Prostate gland (tissue), 2 donors: Measurements from ENCODE around the gene FYB2. TPM values are rescaled to one million over a fixed set of nuclear protein-coding genes. Genes with fewer than 3 reads are reported as not detected.

Experiments used
- DNase-seq: peaks from one replicate; pipeline ENCODE4 v3.0.0-alpha.2; 2019; ENCODE audit warnings: low spot score
- H3K27ac ChIP-seq, 2 donors: fragments of 200-600 bp; sonication (generic); 2 replicates each; pipeline ENCODE4 v1.5.1; 2017 to 2019
- H3K27me3 ChIP-seq: fragments of 200-600 bp; sonication (generic); replicated peaks from 2 replicates; pipeline ENCODE4 v1.5.1; 2019; ENCODE audit not compliant: insufficient read depth
- H3K36me3 ChIP-seq, 2 donors: fragments of 200-600 bp; sonication (generic); 1 replicate in 1 of 2; 2 replicates in 1 of 2; pipeline versions ENCODE4 v1.5.1 to v1.8.1; 2017 to 2019
- H3K4me1 ChIP-seq: fragments of 200-600 bp; sonication (generic); replicated peaks from 2 replicates; pipeline ENCODE4 v1.5.1; 2019
- H3K4me3 ChIP-seq, 2 donors: fragments of 200-600 bp; sonication (generic); 2 replicates each; pipeline ENCODE4 v1.5.1; 2017 to 2019
- H3K9me3 ChIP-seq: fragments of 200-600 bp; sonication (generic); 2 replicates; pipeline ENCODE4 v1.5.1; 2017
- CTCF ChIP-seq, 4 experiments: fragments of 200-600 bp in 2 of 4; fragments of 450-650 bp in 2 of 4; sonication (generic) in 2 of 4; IDR thresholded peaks; 1 replicate in 3 of 4; 2 replicates in 1 of 4; pipeline ENCODE4 v1.5.1; 2016 to 2019; ENCODE audit warnings: antibody characterized with exemption in 4 of 4, mild to moderate bottlenecking in 2 of 4, moderate library complexity in 2 of 4
- POLR2A ChIP-seq: fragments of 450-650 bp; IDR thresholded peaks from one replicate; pipeline ENCODE4 v1.6.1; 2016; ENCODE audit warnings: antibody characterized with exemption, mild to moderate bottlenecking
- POLR2AphosphoS5 ChIP-seq: sonication (generic); formaldehyde crosslinking; IDR thresholded peaks from one replicate; pipeline ENCODE4 v1.6.1; 2017; ENCODE audit warnings: antibody characterized with exemption
- WGBS: methylation state at CpG from one replicate; pipeline ENCODE4 v1.1.5; 2018; 5-methylcytosine and 5-hydroxymethylcytosine counted together
- intact Hi-C: fragments of 100-400 bp; cut with DNase I; formaldehyde crosslinking; loops from one replicate; pipeline ENCODE4 v1.14.2; 2022
- total RNA-seq, 2 donors: library from RNA; depleted of rRNA; stranded (reverse); fragments of >200 nt; gene quantifications; one replicate each; pipeline ENCODE4 v1.1.0, GENCODE V29; 2016

The FYB2 gene
- total RNA-seq, 2 donors from 2014 or later = 7.8 to 8.2 TPM

- intact Hi-C loops = no loop called here
- H3K27me3 ChIP-seq = no peaks in the 10 kb centered on the region
- WGBS = 80% methylated on average over 9 of the region's 9 CpGs
- H3K27ac ChIP-seq = no peak overlapping the region
- no peaks in the 10 kb centered on the region for H3K4me1 ChIP-seq
- no peak overlapping the region for H3K4me3 ChIP-seq
- no peaks in the 10 kb centered on the region for H3K36me3 ChIP-seq
- H3K9me3 ChIP-seq = no peaks in the 10 kb centered on the region
- TF ChIP-seq CTCF (IDR thresholded peaks at IDR 0.05) (no peak), POLR2AphosphoS5 (no peak), POLR2A (no peak)
- no peak for DNase-seq
Measured at GRCh38 chr1:56844545-56845136, 25.4 kb upstream of the FYB2 start.

GRCh38 chr1:56843544-56843943, 24.3 kb upstream of the FYB2 start:
- Histone ChIP-seq H3K36me3 (no peaks in the 10 kb centered on the region), H3K4me1 (no peaks in the 10 kb centered on the region), H3K9me3 (no peaks in the 10 kb centered on the region), H3K27ac (no peak overlapping the region), H3K27me3 (no peaks in the 10 kb centered on the region), H3K4me3 (no peak overlapping the region)
- WGBS = 87% methylated on average over 3 of the region's 3 CpGs
- TF ChIP-seq POLR2AphosphoS5 (no peak), CTCF (IDR thresholded peaks at IDR 0.05) (no peak), POLR2A (no peak)
- intact Hi-C loops = no loop called here
- no peak for DNase-seq

- no peak for DNase-seq
- intact Hi-C loops = loop anchor here (10.0 kb wide), 2 partner anchors 226 to 586 kb away; partner anchors contain the start of gene DAB1
Measured at GRCh38 chr1:56838759-56839158, 19.6 kb upstream of the FYB2 start.

GRCh38 chr1:56837244-56837939, 18.2 kb upstream of the FYB2 start:
- no peaks in the 10 kb centered on the region for H3K9me3 ChIP-seq
- WGBS = 38% methylated on average over 9 of the region's 9 CpGs
- H3K27me3 ChIP-seq = no peaks in the 10 kb centered on the region
- no peak for DNase-seq
- H3K4me3 ChIP-seq = no peak overlapping the region
- no peaks in the 10 kb centered on the region for H3K4me1 ChIP-seq
- no peak overlapping the region for H3K27ac ChIP-seq
- intact Hi-C loops = loop anchor here (10.0 kb wide), 2 partner anchors 227 to 587 kb away; partner anchors contain the start of gene DAB1
- no peaks in the 10 kb centered on the region for H3K36me3 ChIP-seq
- no peak for TF ChIP-seq POLR2A

More at GRCh38 chr1:56838759-56839158, 19.6 kb upstream of the FYB2 start:
- Histone ChIP-seq H3K36me3 (no peaks in the 10 kb centered on the region), H3K9me3 (no peaks in the 10 kb centered on the region), H3K27ac (no peak overlapping the region), H3K27me3 (no peaks in the 10 kb centered on the region), H3K4me3 (no peak overlapping the region), H3K4me1 (no peaks in the 10 kb centered on the region)
- WGBS = 76% methylated on average over 3 of the region's 3 CpGs
- TF ChIP-seq CTCF (IDR thresholded peaks at IDR 0.05) (no peak), POLR2A (no peak), POLR2AphosphoS5 (no peak)

GRCh38 chr1:56836359-56836758, 17.2 kb upstream of the FYB2 start:
- H3K9me3 ChIP-seq = no peaks in the 10 kb centered on the region
- no peaks in the 10 kb centered on the region for H3K27me3 ChIP-seq
- intact Hi-C loops = loop anchor here (10.0 kb wide), 2 partner anchors 228 to 588 kb away; partner anchors contain the start of gene DAB1
- 95% methylated on average over 4 of the region's 4 CpGs for WGBS
- TF ChIP-seq POLR2A (no peak), POLR2AphosphoS5 (no peak), CTCF (IDR thresholded peaks at IDR 0.05) (no peak)
- no peaks in the 10 kb centered on the region for H3K4me1 ChIP-seq
- H3K4me3 ChIP-seq = no peak overlapping the region
- no peak for DNase-seq
- no peaks in the 10 kb centered on the region for H3K36me3 ChIP-seq
- H3K27ac ChIP-seq = no peak overlapping the region
